A549 (cell line): ENCODE measurements around the gene TRIP13. TPM values are rescaled to one million over a fixed set of nuclear protein-coding genes. Genes with fewer than 3 reads are reported as not detected.
A peak's percentile ranks its signal among the peaks of the same experiment; 100 is the strongest.

ENCODE experiments used
- ATAC-seq, 2 experiments: fragments of 200-7000 bp in 1 of 2; fragments of >200 bp in 1 of 2; cut with Nextera tagmentation in 1 of 2; cut with Tn5 transposase in 1 of 2; 3 replicates each; pipeline versions ENCODE4 v1.8.0 to v1.9.1; 2018 to 2020; ENCODE audit warnings: mild to moderate bottlenecking in 1 of 2, moderate library complexity in 1 of 2
- CTCF ChIA-PET: fragments of 300-600 bp; sonication (Branson Sonifier 250); formaldehyde crosslinking; extraction: SDS; loops from one replicate; lab custom pipeline; 2021; ENCODE audit warnings: antibody characterized with exemption, inconsistent platforms; lab: Yijun Ruan, JAX
- POLR2A ChIA-PET: fragments of 350-600 bp; formaldehyde crosslinking; extraction: SDS; loops from one replicate; lab custom pipeline; 2021; ENCODE audit warnings: antibody characterized with exemption, inconsistent platforms; lab: Yijun Ruan, JAX
- DNase-seq, 2 experiments: peaks; one replicate each; pipeline versions ENCODE4 v3.0.0 to v3.0.0-alpha.2; 2011 to 2016; ENCODE audit warnings: low read depth in 1 of 2, low spot score in 1 of 2
- FAIRE-seq: peaks from 2 replicates; lab custom pipeline; 2011; peaks lifted over from hg19 to GRCh38; lab: Jason Lieb, UNC
- H3K27ac ChIP-seq, 2 experiments: fragments of >200 bp; sonication (Bioruptor Twin); formaldehyde crosslinking; 3 replicates each; pipeline ENCODE4 v1.5.1; 2016 to 2017
- H3K4me1 ChIP-seq: fragments of >200 bp; sonication (Bioruptor Twin); formaldehyde crosslinking; 3 replicates; pipeline ENCODE4 v1.6.1; 2016
- H3K4me2 ChIP-seq: fragments of >200 bp; sonication (Bioruptor Twin); formaldehyde crosslinking; 3 replicates; pipeline ENCODE4 v1.6.1; 2016
- H3K4me3 ChIP-seq: fragments of >200 bp; sonication (Bioruptor Twin); formaldehyde crosslinking; 3 replicates; pipeline ENCODE4 v1.5.1; 2016
- H3K9me3 ChIP-seq: fragments of >200 bp; sonication (Bioruptor Twin); formaldehyde crosslinking; 3 replicates; pipeline ENCODE4 v1.6.1; 2016
- CBX2 ChIP-seq: fragments of 200-600 bp; sonication (generic); IDR thresholded peaks from 2 replicates; pipeline ENCODE4 v1.6.1; 2016; ENCODE audit warnings: low read depth, mild to moderate bottlenecking, borderline replicate concordance
- CEBPB ChIP-seq, 2 experiments: fragments of >200 bp in 1 of 2; sonication (Bioruptor Twin) in 1 of 2; formaldehyde crosslinking in 1 of 2; IDR thresholded peaks; 2 replicates each; pipeline ENCODE4 v1.6.1; 2012 to 2016
- CHD2 ChIP-seq: fragments of 150-350 bp; IDR thresholded peaks from 2 replicates; pipeline ENCODE4 v1.6.1; 2014; ENCODE audit warnings: low read length; ENCODE audit not compliant: partially characterized antibody
- CHD4 ChIP-seq: fragments of 200-600 bp; sonication (generic); IDR thresholded peaks from 2 replicates; pipeline ENCODE4 v1.6.1; 2016; ENCODE audit warnings: antibody characterized with exemption, mild to moderate bottlenecking, borderline replicate concordance
- EHMT2 ChIP-seq: fragments of 200-600 bp; sonication (generic); IDR thresholded peaks from 2 replicates; pipeline ENCODE4 v1.6.1; 2016; ENCODE audit warnings: antibody characterized with exemption, low read depth, mild to moderate bottlenecking, moderate library complexity
- FOSL2 ChIP-seq, 2 experiments: fragments of 450-650 bp in 1 of 2; fragments of >200 bp in 1 of 2; sonication (Bioruptor Twin) in 1 of 2; formaldehyde crosslinking; IDR thresholded peaks; 2 replicates each; pipeline versions ENCODE4 v1.5.0 to v1.6.1; 2016 to 2020; ENCODE audit warnings: mild to moderate bottlenecking in 1 of 2, moderate library complexity in 1 of 2
- FOXS1 ChIP-seq: fragments of 250-450 bp; sonication (Bioruptor Pico); IDR thresholded peaks from 2 replicates; pipeline ENCODE4 v1.5.0; 2020; ENCODE audit warnings: mild to moderate bottlenecking, moderate library complexity
- GATA3 ChIP-seq: IDR thresholded peaks from 2 replicates; pipeline ENCODE4 v1.6.1; 2012; ENCODE audit warnings: borderline replicate concordance
- HEYL ChIP-seq: fragments of 250-450 bp; sonication (Bioruptor Pico); IDR thresholded peaks from 2 replicates; pipeline ENCODE4 v1.8.0; 2021; ENCODE audit warnings: mild to moderate bottlenecking, moderate library complexity
- HOXB5 ChIP-seq: fragments of 250-450 bp; sonication (Bioruptor Pico); IDR thresholded peaks from 2 replicates; pipeline ENCODE4 v1.5.0; 2020; ENCODE audit warnings: mild to moderate bottlenecking, moderate library complexity
- JUN ChIP-seq, 2 experiments: fragments of >200 bp; sonication (Bioruptor Twin); formaldehyde crosslinking; IDR thresholded peaks; 2 replicates in 1 of 2; 3 replicates in 1 of 2; pipeline ENCODE4 v1.6.1; 2016 to 2017
- KDM1A ChIP-seq: fragments of 200-600 bp; sonication (generic); IDR thresholded peaks from 2 replicates; pipeline ENCODE4 v1.6.1; 2016; ENCODE audit warnings: low read depth, mild to moderate bottlenecking
- NR3C1 ChIP-seq: fragments of >200 bp; sonication (Bioruptor Twin); formaldehyde crosslinking; IDR thresholded peaks from 3 replicates; pipeline ENCODE4 v1.6.1; 2017
- PHF8 ChIP-seq: fragments of 200-600 bp; sonication (generic); IDR thresholded peaks from 2 replicates; pipeline ENCODE4 v1.6.1; 2016; ENCODE audit warnings: low read depth, mild to moderate bottlenecking, antibody characterized with exemption, moderate library complexity, borderline replicate concordance
- POLR2A ChIP-seq: IDR thresholded peaks from 2 replicates; pipeline ENCODE4 v1.6.1; 2012; ENCODE audit warnings: mild to moderate bottlenecking, low read length
- RARB ChIP-seq: fragments of 250-450 bp; sonication (Bioruptor Pico); IDR thresholded peaks from 2 replicates; pipeline ENCODE4 v1.8.0; 2021; ENCODE audit warnings: mild to moderate bottlenecking, moderate library complexity
- ZC3H11A ChIP-seq: fragments of 450-650 bp; IDR thresholded peaks from 2 replicates; pipeline ENCODE4 v1.6.1; 2014; ENCODE audit warnings: antibody characterized with exemption, mild to moderate bottlenecking
- ZNF302 ChIP-seq: fragments of 250-450 bp; sonication (Bioruptor Pico); IDR thresholded peaks from 2 replicates; pipeline ENCODE4 v1.9.0; 2021; ENCODE audit warnings: inconsistent platforms, mild to moderate bottlenecking, moderate library complexity
- WGBS: methylation state at CpG from one replicate; pipeline ENCODE4 v1.1.6; 2017; ENCODE audit errors: missing lambda C conversion rate; 5-methylcytosine and 5-hydroxymethylcytosine counted together
- polyA plus RNA-seq, 4 experiments: library from polyadenylated mRNA; depleted of rRNA in 3 of 4; stranded (reverse); fragments of >200 nt; fragmentation: RNase III in 1 of 4; extraction: RNeasy Plus Mini Kit Qiagen cat#74134 plus additional on column Dnase treatment in 1 of 4; gene quantifications; 2 replicates in 3 of 4; 3 replicates in 1 of 4; pipeline ENCODE4 v1.2.3, GENCODE V29; 2011 to 2017
- TF ChIP-seq, protein P1 (sequence below): fragments of 250-450 bp; sonication (Bioruptor Pico); IDR thresholded peaks from 2 replicates; pipeline ENCODE4 v1.5.0; 2021; ENCODE audit warnings: mild to moderate bottlenecking, moderate library complexity, borderline replicate concordance
- TF ChIP-seq, protein P2 (sequence below): fragments of 250-450 bp; sonication (Bioruptor Pico); IDR thresholded peaks from 2 replicates; pipeline ENCODE4 v1.5.0; 2020; ENCODE audit warnings: low read depth, mild to moderate bottlenecking, moderate library complexity
- TF ChIP-seq, protein P3 (sequence below): fragments of >200 bp; sonication (Bioruptor Twin); formaldehyde crosslinking; IDR thresholded peaks from 3 replicates; pipeline ENCODE4 v1.6.1; 2016

Gene TRIP13
- polyA plus RNA-seq, 2 of the 4 experiments (the other 2 are of a cell fraction): 54.0 to 62.4 TPM

DNA sequence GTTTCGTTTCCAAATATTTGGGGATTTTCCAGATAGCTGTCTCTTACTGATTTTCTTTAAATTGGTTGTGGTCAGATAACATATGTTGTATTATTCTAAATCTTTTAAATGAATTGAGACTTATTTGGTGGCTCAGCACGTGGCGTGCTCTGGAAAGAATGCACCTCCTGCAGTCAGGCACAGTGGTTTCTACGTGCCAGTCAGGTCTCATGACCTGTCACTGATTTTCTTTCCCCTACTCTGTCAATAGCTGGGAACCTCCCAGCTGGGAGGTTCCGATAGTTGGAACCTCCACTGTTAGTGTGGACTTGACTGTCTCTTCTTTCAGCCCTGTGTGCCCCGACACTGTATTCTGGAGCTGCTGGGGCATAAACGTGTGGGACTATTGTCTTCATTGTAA is 27.6 kb downstream of the TRIP13 start:
- Histone ChIP-seq H3K4me1 (peaks cover 13% of the 10 kb centered on the region), H3K9me3 (no peaks in the 10 kb centered on the region)
- ATAC-seq: no peak
- TF ChIP-seq ZC3H11A (no peak), NR3C1 (no peak), GATA3 (no peak)
- TF ChIP-seq, protein P1, sequence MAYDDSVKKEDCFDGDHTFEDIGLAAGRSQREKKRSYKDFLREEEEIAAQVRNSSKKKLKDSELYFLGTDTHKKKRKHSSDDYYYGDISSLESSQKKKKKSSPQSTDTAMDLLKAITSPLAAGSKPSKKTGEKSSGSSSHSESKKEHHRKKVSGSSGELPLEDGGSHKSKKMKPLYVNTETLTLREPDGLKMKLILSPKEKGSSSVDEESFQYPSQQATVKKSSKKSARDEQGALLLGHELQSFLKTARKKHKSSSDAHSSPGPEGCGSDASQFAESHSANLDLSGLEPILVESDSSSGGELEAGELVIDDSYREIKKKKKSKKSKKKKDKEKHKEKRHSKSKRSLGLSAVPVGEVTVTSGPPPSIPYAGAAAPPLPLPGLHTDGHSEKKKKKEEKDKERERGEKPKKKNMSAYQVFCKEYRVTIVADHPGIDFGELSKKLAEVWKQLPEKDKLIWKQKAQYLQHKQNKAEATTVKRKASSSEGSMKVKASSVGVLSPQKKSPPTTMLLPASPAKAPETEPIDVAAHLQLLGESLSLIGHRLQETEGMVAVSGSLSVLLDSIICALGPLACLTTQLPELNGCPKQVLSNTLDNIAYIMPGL (CRISPR knock-in tag): no peak
- TF ChIP-seq, all 56 proteins: peak for 0
- WGBS: 92% methylated on average over 7 of the region's 7 CpGs
- no peak overlapping the region for H3K4me2 ChIP-seq
- DNase-seq (no peak), FAIRE-seq (no peak)
- ChIA-PET POLR2A (no interaction called here), CTCF (interaction anchor here (0.7 to 6.3 kb wide), 12 partner anchors 13 to 254 kb away, joined by 3 to 82 read pairs (median 10); partner anchors contain the start of gene NKD2)
- no peak overlapping the region for H3K27ac ChIP-seq
- H3K4me3 ChIP-seq: no peak overlapping the region

DNA sequence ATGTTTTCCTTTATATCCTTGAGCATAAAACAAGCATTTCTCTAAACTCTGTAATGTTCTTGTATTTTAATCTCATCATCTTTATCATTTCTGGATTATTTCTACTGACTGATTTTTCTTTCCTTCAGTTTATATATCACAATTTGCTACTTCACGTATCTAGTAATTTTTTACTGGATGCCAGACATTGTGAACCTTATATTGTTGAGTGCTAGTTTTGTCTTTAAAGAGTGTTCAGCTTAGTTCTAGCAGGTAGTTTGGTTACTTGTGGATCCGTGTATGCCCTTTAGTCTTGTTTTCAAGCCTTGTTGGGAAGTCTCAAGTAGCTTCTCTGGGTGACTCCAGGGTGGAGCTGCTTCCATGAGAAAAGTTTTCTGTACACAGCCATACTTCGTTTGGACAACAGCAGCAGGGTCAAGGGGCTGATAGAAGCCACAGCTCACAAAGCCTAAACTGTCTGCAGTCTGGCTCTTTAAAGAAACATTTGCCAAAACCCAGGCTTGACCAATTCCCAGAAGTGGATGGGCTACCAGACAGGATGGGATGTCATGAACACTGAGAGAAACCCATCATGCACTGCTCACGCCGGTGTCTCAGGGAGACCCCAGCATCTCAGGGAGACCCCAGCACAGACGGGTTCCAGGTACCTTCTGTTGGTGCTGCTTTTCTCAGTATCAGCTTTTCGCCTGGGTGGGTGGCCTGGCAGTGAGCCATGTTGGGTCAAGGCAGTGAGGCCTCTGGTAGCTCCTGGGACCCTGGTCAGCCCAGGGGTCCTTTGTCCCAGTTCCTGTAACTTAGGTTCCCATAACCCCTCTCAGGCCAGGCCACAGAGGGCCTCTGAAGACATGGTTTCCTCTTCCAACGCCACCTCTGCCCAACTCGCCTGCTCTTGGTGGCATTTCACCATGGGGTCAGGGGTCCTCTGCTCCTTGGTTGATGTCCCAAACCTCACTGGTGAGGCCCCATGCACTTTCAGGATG is 29.1 kb downstream of the TRIP13 start:
- no peak for FAIRE-seq
- CTCF ChIA-PET: interaction anchor here (0.9 to 6.3 kb wide), 23 partner anchors 8 to 723 kb away, joined by 3 to 82 read pairs (median 5); partner anchors contain the start of gene NKD2

DNA sequence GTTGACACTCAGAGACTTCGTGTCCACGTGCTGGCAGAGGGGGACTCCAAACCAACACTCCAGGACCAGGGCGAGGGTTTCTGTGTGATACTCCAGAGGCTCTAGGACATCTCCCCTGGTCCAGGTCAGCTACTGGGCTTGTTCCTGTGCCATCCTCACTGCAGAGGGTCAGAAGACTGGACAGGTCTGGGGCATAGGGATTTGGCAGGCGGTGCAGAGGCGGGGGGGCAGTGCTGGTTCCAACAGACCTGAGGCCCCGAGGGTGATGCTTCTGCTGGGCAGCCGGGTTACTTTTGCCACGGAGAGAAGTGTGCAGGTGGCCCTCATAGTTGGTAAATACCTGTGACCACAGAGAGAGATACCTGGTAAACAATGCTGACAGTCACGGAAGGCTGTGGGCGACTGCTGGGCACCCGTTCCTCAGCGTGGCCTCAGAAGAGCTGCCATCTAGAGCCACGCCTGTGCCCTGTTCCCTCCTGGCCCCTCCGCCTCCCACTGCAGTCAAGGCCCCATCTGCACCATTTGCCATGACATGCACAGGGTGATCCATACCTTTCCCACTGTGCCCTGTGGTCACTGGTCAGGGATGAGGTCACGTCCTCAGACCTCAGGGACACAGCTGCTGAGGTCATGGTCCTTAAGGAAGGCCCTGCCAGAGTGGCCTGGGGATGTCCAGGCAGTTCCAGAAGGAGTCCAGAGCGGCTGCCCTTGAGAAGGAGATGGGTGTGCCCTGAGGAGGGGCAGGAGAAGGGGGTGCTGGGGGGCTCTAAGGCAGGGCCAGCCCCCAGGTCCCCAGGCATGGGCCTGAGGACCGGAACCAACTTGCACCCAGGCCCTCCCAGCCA is 30.0 kb downstream of the TRIP13 start:
- TF ChIP-seq, protein P2, sequence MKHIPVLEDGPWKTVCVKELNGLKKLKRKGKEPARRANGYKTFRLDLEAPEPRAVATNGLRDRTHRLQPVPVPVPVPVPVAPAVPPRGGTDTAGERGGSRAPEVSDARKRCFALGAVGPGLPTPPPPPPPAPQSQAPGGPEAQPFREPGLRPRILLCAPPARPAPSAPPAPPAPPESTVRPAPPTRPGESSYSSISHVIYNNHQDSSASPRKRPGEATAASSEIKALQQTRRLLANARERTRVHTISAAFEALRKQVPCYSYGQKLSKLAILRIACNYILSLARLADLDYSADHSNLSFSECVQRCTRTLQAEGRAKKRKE (CRISPR knock-in tag): no peak
- TF ChIP-seq CBX2 (no peak), HEYL (no peak), HOXB5 (CRISPR knock-in tag) (no peak), EHMT2 (no peak), PHF8 (no peak), JUN (IDR thresholded peaks at IDR 0.05) (no peak), NR3C1 (no peak), CHD4 (no peak), CEBPB (IDR thresholded peaks at IDR 0.05) (no peak), POLR2A (no peak), RARB (CRISPR knock-in tag) (no peak), ZNF302 (no peak)
- TF ChIP-seq, protein P3, sequence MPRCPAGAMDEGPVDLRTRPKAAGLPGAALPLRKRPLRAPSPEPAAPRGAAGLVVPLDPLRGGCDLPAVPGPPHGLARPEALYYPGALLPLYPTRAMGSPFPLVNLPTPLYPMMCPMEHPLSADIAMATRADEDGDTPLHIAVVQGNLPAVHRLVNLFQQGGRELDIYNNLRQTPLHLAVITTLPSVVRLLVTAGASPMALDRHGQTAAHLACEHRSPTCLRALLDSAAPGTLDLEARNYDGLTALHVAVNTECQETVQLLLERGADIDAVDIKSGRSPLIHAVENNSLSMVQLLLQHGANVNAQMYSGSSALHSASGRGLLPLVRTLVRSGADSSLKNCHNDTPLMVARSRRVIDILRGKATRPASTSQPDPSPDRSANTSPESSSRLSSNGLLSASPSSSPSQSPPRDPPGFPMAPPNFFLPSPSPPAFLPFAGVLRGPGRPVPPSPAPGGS: no peak
- no peak for FAIRE-seq
- peak overlapping the region in 1 of 2 experiments; percentile 65; a peak in 3 of 6 replicates for H3K27ac ChIP-seq
- DNase-seq: no peak
- ATAC-seq: peak; percentile 20 to 42; a peak in 4 of 6 replicates
- POLR2A ChIA-PET: interaction anchor here (0.9 kb wide), 1 partner anchor 252 kb away, joined by 4 read pairs; no protein-coding TSS in a partner anchor
- 86% methylated on average over 14 of the region's 17 CpGs for WGBS
- H3K9me3 ChIP-seq: no peaks in the 10 kb centered on the region
- no peak overlapping the region for H3K4me3 ChIP-seq
- no peak overlapping the region for H3K4me2 ChIP-seq
- H3K4me1 ChIP-seq: peaks cover 13% of the 10 kb centered on the region
- CTCF ChIA-PET: interaction anchor here (0.6 to 6.3 kb wide), 30 partner anchors 9 to 722 kb away, joined by 3 to 82 read pairs (median 5); partner anchors contain the start of gene NKD2

More for the DNA sequence above, 29.1 kb downstream of the TRIP13 start:
- POLR2A ChIA-PET: no interaction called here
- Histone ChIP-seq H3K9me3 (no peaks in the 10 kb centered on the region), H3K4me1 (peaks cover 13% of the 10 kb centered on the region), H3K4me3 (no peak overlapping the region), H3K4me2 (no peak overlapping the region), H3K27ac (no peak overlapping the region)
- no peak for TF ChIP-seq JUN (IDR thresholded peaks at IDR 0.05)
- no peak for TF ChIP-seq FOSL2 (IDR thresholded peaks at IDR 0.05)
- TF ChIP-seq FOSL2 (CRISPR knock-in tag; IDR thresholded peaks at IDR 0.05): no peak
- TF ChIP-seq FOXS1 (CRISPR knock-in tag): no peak
- no peak for TF ChIP-seq CHD2
- no peak for TF ChIP-seq KDM1A
- no peak for TF ChIP-seq RARB (CRISPR knock-in tag)
- 85% methylated on average over 9 of the region's 9 CpGs for WGBS
- ATAC-seq (no peak), DNase-seq (no peak)
